HUDEP-2 (cell line): Measurements from ENCODE around the gene RGP1.

Experiments
- DNase-seq, 76 experiments: peaks; one replicate each; lab custom pipeline; 2025; ENCODE audit not compliant: unreplicated experiment in 76 of 76; lab: John Stamatoyannopoulos, UW

The RGP1 gene

GRCh38 chr9:35748858-35749514 is at the start of gene RGP1, which contains the start of gene GBA2:
RGP1 (plus strand) TSS chr9:35749287; CDS start chr9:35749756, 469 bp downstream.
GBA2 (minus strand) TSS chr9:35749228; CDS start chr9:35748704, 524 bp downstream.
- peak in 64 of 76 experiments; percentile 14 to 81 (median 60) for DNase-seq

GRCh38 chr9:35700031-35700430 is 49.1 kb upstream of the RGP1 start:
- DNase-seq = no peak

- DNase-seq = no peak
Measured at GRCh38 chr9:35700942-35701341, 48.1 kb upstream of the RGP1 start.

GRCh38 chr9:35702696-35703095 is 46.4 kb upstream of the RGP1 start:
- DNase-seq = no peak

- DNase-seq = no peak
Measured at GRCh38 chr9:35703906-35704672, 45.0 kb upstream of the RGP1 start.

GRCh38 chr9:35705372-35705771 is 43.7 kb upstream of the RGP1 start:
- DNase-seq = no peak

GRCh38 chr9:35705836-35706430 is 43.2 kb upstream of the RGP1 start:
- DNase-seq = no peak

GRCh38 chr9:35706951-35707350 is 42.1 kb upstream of the RGP1 start:
- DNase-seq = no peak

GRCh38 chr9:35708146-35708545 is 40.9 kb upstream of the RGP1 start:
- no peak for DNase-seq

GRCh38 chr9:35710818-35711500 is 38.1 kb upstream of the RGP1 start:
- DNase-seq = no peak

- no peak for DNase-seq
Measured at GRCh38 chr9:35711501-35712428, 37.3 kb upstream of the RGP1 start.

- no peak for DNase-seq
Measured at GRCh38 chr9:35712762-35713400, 36.2 kb upstream of the RGP1 start.

- no peak for DNase-seq
Measured at GRCh38 chr9:35713578-35713977, 35.5 kb upstream of the RGP1 start.

GRCh38 chr9:35714123-35714522 is 35.0 kb upstream of the RGP1 start:
- DNase-seq = no peak

- no peak for DNase-seq
Measured at GRCh38 chr9:35714579-35715252, 34.4 kb upstream of the RGP1 start.

- DNase-seq = no peak
Measured at GRCh38 chr9:35716230-35716629, 32.9 kb upstream of the RGP1 start.

GRCh38 chr9:35717132-35717870 is 31.8 kb upstream of the RGP1 start:
- DNase-seq = no peak

- DNase-seq = no peak
Measured at GRCh38 chr9:35718721-35719511, 30.2 kb upstream of the RGP1 start.
